GM23338 (cell line): ENCODE measurements around the gene L3MBTL1. TPM values are rescaled to one million over a fixed set of nuclear protein-coding genes. Genes with fewer than 3 reads are reported as not detected.

ENCODE experiments used
- ATAC-seq: fragments of 200-7000 bp; cut with Tn5 transposase; 3 replicates; pipeline ENCODE4 v1.9.1; 2020
- DNase-seq: peaks from one replicate; pipeline ENCODE4 v3.0.0-alpha.2; 2015; ENCODE audit warnings: low spot score
- H2AFZ ChIP-seq: fragments of 200-600 bp; sonication (generic); 2 replicates; pipeline ENCODE4 v1.8.0; 2016; ENCODE audit warnings: antibody characterized with exemption, mild to moderate bottlenecking, moderate library complexity
- H3F3A ChIP-seq: fragments of 200-600 bp; sonication (generic); replicated peaks from 2 replicates; pipeline ENCODE4 v1.8.0; 2017; ENCODE audit warnings: antibody characterized with exemption, mixed run types, low read depth
- H3K27ac ChIP-seq: fragments of 200-600 bp; sonication (generic); 2 replicates; pipeline ENCODE4 v1.6.1; 2016; ENCODE audit warnings: low read depth
- H3K27me3 ChIP-seq: fragments of 200-600 bp; sonication (generic); 2 replicates; pipeline ENCODE4 v1.8.0; 2016; ENCODE audit warnings: mild to moderate bottlenecking, mixed run types, moderate library complexity; ENCODE audit not compliant: insufficient read depth
- H3K36me3 ChIP-seq: fragments of 200-600 bp; sonication (generic); 2 replicates; pipeline ENCODE4 v1.8.0; 2016; ENCODE audit warnings: mild to moderate bottlenecking; ENCODE audit not compliant: insufficient read depth
- H3K4me1 ChIP-seq: fragments of 200-600 bp; sonication (generic); 2 replicates; pipeline ENCODE4 v1.8.0; 2016; ENCODE audit warnings: mild to moderate bottlenecking, moderate library complexity; ENCODE audit not compliant: insufficient read depth
- H3K4me2 ChIP-seq: fragments of 200-600 bp; sonication (generic); 2 replicates; pipeline ENCODE4 v1.7.1; 2017; ENCODE audit warnings: mixed run types
- H3K4me3 ChIP-seq: fragments of 200-600 bp; sonication (generic); 2 replicates; pipeline ENCODE4 v1.6.1; 2016; ENCODE audit warnings: mixed run types
- H3K79me2 ChIP-seq: fragments of 200-600 bp; sonication (generic); replicated peaks from 2 replicates; pipeline ENCODE4 v1.8.0; 2017; ENCODE audit warnings: mild to moderate bottlenecking; ENCODE audit not compliant: insufficient read depth
- H3K9me2 ChIP-seq: fragments of 200-600 bp; sonication (generic); 2 replicates; pipeline ENCODE4 v1.8.0; 2017; ENCODE audit not compliant: insufficient read depth
- H4K20me1 ChIP-seq: fragments of 200-600 bp; sonication (generic); replicated peaks from 2 replicates; pipeline ENCODE4 v1.8.0; 2017; ENCODE audit warnings: mild to moderate bottlenecking; ENCODE audit not compliant: insufficient read depth
- H3K27ac Mint-ChIP-seq: 2 replicates; pipeline ENCODE4 v1.8.0; 2020; ENCODE audit warnings: inconsistent platforms, mild to moderate bottlenecking, moderate library complexity, mixed read lengths
- H3K27me3 Mint-ChIP-seq: 3 replicates; pipeline ENCODE4 v1.8.0; 2022; ENCODE audit warnings: low read depth, mild to moderate bottlenecking, moderate library complexity, mixed read lengths, inconsistent platforms; ENCODE audit not compliant: insufficient read depth, poor library complexity
- H3K36me3 Mint-ChIP-seq: 3 replicates; pipeline ENCODE4 v1.8.0; 2021; ENCODE audit warnings: low read depth, mild to moderate bottlenecking, inconsistent platforms, moderate library complexity, mixed read lengths
- H3K4me1 Mint-ChIP-seq: 3 replicates; pipeline ENCODE4 v1.8.0; 2020; ENCODE audit warnings: mild to moderate bottlenecking, inconsistent platforms, mixed read lengths
- H3K4me3 Mint-ChIP-seq: 3 replicates; pipeline ENCODE4 v1.8.0; 2021; ENCODE audit warnings: moderate library complexity, mild to moderate bottlenecking, inconsistent platforms, mixed read lengths
- H3K9me3 Mint-ChIP-seq: 3 replicates; pipeline ENCODE4 v1.8.0; 2020; ENCODE audit warnings: moderate library complexity, mild to moderate bottlenecking, inconsistent platforms, mixed read lengths
- EZH2 ChIP-seq: fragments of 200-600 bp; sonication (generic); IDR thresholded peaks from one replicate; pipeline ENCODE4 v1.8.0; 2017; ENCODE audit warnings: antibody characterized with exemption, mild to moderate bottlenecking, low read depth; ENCODE audit not compliant: unreplicated experiment
- EZH2phosphoT487 ChIP-seq: fragments of 200-600 bp; sonication (generic); IDR thresholded peaks from one replicate; pipeline ENCODE4 v1.8.1; 2018; ENCODE audit warnings: antibody characterized with exemption; ENCODE audit not compliant: unreplicated experiment
- JUNB ChIP-seq: IDR thresholded peaks from one replicate; pipeline ENCODE4 v1.6.1; 2016; ENCODE audit warnings: antibody characterized with exemption; ENCODE audit not compliant: unreplicated experiment
- NANOG ChIP-seq: IDR thresholded peaks from 2 replicates; pipeline ENCODE4 v1.6.1; 2016; ENCODE audit warnings: antibody characterized with exemption, borderline replicate concordance
- POLR2AphosphoS5 ChIP-seq: IDR thresholded peaks from 2 replicates; pipeline ENCODE4 v1.6.1; 2016; ENCODE audit warnings: antibody characterized with exemption, low read depth
- REST ChIP-seq: IDR thresholded peaks from one replicate; pipeline ENCODE4 v1.6.1; 2018; ENCODE audit warnings: antibody characterized with exemption; ENCODE audit not compliant: unreplicated experiment
- STAT1 ChIP-seq: IDR thresholded peaks from one replicate; pipeline ENCODE4 v1.6.1; 2016; ENCODE audit warnings: antibody characterized with exemption; ENCODE audit not compliant: unreplicated experiment
- ZNF114 ChIP-seq: fragments of 250-450 bp; sonication (Bioruptor Pico); IDR thresholded peaks from 2 replicates; pipeline ENCODE4 v1.5.0; 2020; ENCODE audit warnings: mild to moderate bottlenecking, moderate library complexity
- ZNF331 ChIP-seq: fragments of 250-450 bp; sonication (Bioruptor Pico); IDR thresholded peaks from 2 replicates; pipeline ENCODE4 v1.5.0; 2020; ENCODE audit warnings: low read depth, mild to moderate bottlenecking, moderate library complexity
- ZNF462 ChIP-seq: fragments of 250-450 bp; sonication (Bioruptor Pico); IDR thresholded peaks from 2 replicates; pipeline ENCODE4 v1.5.0; 2020; ENCODE audit warnings: mild to moderate bottlenecking, moderate library complexity
- polyA plus RNA-seq: library from polyadenylated mRNA; unstranded; fragments of >200 nt; fragmentation: Nextera tagmentation; extraction: Ambion mirVana; gene quantifications from 2 replicates; pipeline ENCODE4 v1.2.1, GENCODE V29; 2016
- total RNA-seq: library from RNA; depleted of rRNA; stranded (reverse); fragments of >200 nt; shearing (Covaris generic); gene quantifications from 2 replicates; pipeline ENCODE4 v1.2.3, GENCODE V29; 2014
- TF ChIP-seq, protein P1 (sequence below): IDR thresholded peaks from 2 replicates; pipeline ENCODE4 v1.6.1; 2016; ENCODE audit warnings: antibody characterized with exemption

L3MBTL1 gene
- total and polyA plus RNA-seq, 2 experiments from 2014 or later = 6.5 to 33.6 TPM

DNA sequence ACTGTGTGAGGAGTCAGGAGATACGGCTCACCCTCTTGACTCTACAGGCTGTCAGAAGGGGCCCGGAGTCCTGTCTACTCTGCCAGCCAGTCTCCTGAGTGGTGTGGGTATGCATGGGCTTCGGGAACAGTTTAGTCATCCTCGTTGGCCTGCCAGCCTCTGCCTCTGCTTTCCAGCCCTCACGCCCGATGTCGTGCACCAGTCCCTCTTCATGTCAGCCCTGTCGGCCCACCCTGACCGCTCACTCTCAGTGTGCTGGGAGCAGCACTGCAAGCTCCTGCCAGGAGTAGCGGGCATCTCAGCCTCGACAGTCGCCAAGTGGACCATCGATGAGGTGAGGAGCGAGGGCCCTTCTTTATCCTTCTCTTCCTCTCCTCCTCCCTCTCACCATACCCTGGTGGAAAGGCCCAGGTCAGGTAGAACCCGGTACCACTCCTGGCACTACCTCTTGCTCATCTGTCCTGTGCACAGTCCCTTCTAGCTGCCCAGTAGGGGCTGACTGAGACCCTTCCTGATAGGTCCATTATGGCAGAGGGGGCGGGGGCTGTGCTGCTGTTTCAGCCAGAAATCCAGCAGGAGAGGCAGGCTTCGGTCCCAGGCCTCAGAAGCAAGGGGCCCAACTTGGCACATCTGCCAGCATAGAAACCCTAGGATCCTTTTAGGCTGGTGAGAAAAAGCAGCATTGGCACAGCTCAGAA, 32.6 kb downstream of the L3MBTL1 start:
- no peak for TF ChIP-seq NANOG
- TF ChIP-seq EZH2 = no peak
- TF ChIP-seq ZNF114 (CRISPR knock-in tag) = no peak
- TF ChIP-seq POLR2AphosphoS5 = no peak
- TF ChIP-seq STAT1 = no peak
- no peak for TF ChIP-seq JUNB
- TF ChIP-seq REST = no peak
- no peak for TF ChIP-seq EZH2phosphoT487
- no peak for TF ChIP-seq ZNF462 (CRISPR knock-in tag)
- TF ChIP-seq ZNF331 = no peak
- TF ChIP-seq, protein P1, sequence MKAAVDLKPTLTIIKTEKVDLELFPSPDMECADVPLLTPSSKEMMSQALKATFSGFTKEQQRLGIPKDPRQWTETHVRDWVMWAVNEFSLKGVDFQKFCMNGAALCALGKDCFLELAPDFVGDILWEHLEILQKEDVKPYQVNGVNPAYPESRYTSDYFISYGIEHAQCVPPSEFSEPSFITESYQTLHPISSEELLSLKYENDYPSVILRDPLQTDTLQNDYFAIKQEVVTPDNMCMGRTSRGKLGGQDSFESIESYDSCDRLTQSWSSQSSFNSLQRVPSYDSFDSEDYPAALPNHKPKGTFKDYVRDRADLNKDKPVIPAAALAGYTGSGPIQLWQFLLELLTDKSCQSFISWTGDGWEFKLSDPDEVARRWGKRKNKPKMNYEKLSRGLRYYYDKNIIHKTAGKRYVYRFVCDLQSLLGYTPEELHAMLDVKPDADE = no peak
- H3K27me3 Mint-ChIP-seq = peaks cover 12% of the 10 kb centered on the region

More for the DNA sequence above, 32.6 kb downstream of the L3MBTL1 start:
- Histone ChIP-seq H3K27ac (no peak overlapping the region), H3K36me3 (no peaks in the 10 kb centered on the region), H3K4me1 (no peaks in the 10 kb centered on the region), H3K27me3 (no peaks in the 10 kb centered on the region), H3F3A (no peaks in the 10 kb centered on the region), H3K9me2 (no peaks in the 10 kb centered on the region), H3K4me3 (no peak overlapping the region), H2AFZ (no peak overlapping the region), H3K79me2 (no peaks in the 10 kb centered on the region), H4K20me1 (no peaks in the 10 kb centered on the region), H3K4me2 (no peak overlapping the region)
- DNase-seq (no peak), ATAC-seq (peak; percentile 36)
- Mint-ChIP-seq H3K4me1 (no peaks in the 10 kb centered on the region), H3K4me3 (no peak overlapping the region), H3K9me3 (no peaks in the 10 kb centered on the region; the same call in 1 of the 3 replicates), H3K27ac (no peak overlapping the region), H3K36me3 (peaks cover 15% of the 10 kb centered on the region; the same call in 1 of the 3 replicates)
